GM19467 (cell line): ENCODE measurements around the gene LINGO1.

Source experiments
- ATAC-seq: cut with Tn5 transposase; IDR thresholded peaks from one replicate; pipeline ENCODE4 v1.9.1; 2021; ENCODE audit warnings: mild to moderate bottlenecking, moderate library complexity; ENCODE audit not compliant: unreplicated experiment

The LINGO1 gene, protein sequence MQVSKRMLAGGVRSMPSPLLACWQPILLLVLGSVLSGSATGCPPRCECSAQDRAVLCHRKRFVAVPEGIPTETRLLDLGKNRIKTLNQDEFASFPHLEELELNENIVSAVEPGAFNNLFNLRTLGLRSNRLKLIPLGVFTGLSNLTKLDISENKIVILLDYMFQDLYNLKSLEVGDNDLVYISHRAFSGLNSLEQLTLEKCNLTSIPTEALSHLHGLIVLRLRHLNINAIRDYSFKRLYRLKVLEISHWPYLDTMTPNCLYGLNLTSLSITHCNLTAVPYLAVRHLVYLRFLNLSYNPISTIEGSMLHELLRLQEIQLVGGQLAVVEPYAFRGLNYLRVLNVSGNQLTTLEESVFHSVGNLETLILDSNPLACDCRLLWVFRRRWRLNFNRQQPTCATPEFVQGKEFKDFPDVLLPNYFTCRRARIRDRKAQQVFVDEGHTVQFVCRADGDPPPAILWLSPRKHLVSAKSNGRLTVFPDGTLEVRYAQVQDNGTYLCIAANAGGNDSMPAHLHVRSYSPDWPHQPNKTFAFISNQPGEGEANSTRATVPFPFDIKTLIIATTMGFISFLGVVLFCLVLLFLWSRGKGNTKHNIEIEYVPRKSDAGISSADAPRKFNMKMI

DNA sequence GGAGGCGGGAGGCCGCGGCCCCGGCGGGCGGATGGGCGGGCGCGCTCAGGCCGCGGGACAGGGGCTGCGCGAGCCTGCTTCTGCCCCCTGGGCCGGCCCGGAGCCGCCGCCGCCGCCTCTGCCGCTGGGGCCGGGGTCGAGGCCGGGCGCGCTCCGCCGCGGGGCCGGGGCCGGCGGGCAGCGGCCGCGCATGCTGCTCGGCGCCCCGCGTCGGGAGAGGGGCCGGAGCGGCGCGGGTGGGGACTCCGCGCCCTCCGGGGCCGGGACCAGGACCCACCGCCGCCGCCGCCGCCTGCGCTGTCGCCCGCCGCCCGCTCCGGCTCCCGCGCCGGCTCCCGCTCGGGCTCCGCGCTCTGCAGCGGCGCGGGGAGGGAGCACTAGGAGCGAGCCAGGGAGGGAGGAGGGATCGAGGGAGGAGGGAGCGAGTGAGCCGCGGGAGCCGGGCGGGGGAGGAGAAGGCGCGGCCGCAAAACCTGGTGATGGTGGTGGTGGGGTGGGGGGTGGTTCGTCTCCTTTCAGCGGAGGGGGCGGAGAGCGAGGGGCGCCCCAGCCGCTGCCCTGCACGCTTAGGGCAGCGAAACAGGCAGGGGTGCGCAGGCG lies at the start of gene LINGO1:
TSS of gene LINGO1 (minus strand) at position 379 of the 600 bp plus-strand sequence. CDS start 597 bp downstream, outside the sequence.
- no peak for ATAC-seq

DNA sequence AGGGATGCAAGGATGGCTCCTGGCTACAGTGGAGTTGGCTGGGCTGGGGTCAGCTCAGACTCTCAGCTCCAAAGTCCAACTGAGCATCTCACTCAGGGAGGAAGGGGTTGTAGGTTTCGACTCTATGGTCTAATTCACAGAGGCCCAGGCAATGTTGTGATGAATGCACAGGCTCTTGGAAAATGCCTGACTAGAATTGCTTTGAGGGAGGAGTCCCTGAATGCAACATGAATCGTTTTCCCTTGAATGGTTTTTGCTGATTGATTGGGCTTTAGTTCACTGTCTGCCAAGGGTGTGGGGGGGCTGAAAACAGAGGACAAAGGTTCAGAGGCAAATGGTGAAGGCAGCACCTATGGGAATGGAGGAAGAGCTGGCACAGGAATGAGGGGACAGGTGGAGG lies 48.6 kb upstream of the LINGO1 start:
- ATAC-seq = no peak

DNA sequence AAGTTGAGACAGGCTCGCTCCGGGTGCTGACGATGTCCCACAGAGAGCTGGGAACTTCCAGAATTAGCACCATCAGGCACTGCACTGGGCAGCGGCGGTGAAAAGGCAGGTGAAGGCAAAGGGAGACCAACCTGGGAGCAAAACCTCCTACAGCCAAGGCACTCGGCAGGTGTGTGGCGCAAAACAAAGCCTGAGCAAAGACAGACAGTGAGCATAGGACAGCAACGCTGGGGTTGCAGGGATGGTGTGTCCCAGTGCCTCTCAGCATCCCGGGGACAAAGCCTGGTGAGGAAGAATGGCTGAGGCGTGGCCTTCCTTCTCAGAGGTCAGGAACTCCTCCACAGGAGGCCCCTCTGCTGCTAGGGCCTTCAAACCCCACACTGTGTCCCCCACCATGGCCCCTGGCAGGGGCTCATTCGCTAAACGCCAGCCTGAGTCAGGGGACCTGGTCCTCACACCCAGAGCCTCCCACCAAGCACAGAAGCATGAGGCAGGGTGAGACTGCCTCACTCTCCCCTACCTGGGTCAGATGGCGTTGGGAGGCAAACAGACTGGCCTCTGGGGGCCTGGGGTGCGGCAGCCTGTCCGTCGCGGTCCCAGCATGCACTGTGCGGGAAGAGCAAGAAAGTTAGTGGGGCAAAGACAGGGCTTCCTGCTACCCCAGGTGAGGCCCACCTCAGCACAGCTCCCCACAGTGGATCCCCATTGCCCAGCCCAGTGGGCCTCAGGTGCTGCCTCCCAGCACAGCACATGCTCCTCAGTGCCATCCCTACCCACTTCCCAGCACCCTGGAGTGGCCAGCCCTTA lies 44.1 kb upstream of the LINGO1 start:
- ATAC-seq = no peak

DNA sequence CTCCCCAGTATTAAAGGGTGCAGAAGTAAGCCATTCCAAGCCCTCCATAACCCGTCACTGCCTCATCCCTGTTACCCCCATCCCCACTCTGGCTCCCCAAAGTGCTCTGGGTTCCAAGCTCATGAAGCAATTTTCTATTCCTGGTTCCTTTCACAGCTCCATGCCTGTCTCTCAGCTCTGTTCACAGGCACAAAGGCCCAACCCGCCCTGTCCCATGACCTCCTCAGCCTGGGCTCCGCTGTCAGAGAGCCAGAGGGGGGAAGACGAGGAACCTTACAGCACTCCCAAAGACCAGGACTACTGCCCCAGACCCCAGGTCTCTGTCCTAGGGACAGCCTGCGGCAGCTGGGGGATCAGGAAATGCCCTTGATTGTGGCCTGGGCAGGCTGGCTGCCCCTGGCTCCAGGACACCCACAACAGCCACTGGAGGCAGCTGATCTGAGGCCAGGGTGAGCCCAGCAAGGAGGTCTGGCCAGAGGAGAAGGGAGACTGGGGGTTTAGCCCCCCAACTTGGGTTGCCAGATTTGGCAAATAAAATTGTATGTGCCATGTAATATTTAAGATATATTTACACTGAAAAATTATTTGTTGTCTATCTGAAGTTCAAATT lies 43.2 kb upstream of the LINGO1 start:
- no peak for ATAC-seq

DNA sequence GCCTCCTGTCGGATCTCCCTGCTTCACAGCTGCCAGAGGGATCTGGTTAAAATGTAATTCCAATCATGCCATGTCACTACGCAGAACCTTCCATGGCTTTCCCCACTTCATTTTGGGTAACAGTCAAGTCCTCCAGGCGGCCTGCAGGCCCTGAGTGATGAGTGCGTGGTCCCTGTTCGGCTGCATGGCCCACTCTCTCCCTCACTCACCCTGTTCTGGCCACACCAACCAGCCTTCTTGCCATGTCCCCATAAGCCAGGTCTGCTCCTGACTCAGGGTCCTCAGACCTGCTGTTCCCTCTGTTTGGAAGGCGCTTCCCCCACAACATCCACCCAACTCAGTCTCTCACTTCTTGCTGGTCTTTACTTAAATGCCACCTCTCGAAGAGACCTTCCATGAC lies 41.6 kb upstream of the LINGO1 start:
- ATAC-seq = no peak

DNA sequence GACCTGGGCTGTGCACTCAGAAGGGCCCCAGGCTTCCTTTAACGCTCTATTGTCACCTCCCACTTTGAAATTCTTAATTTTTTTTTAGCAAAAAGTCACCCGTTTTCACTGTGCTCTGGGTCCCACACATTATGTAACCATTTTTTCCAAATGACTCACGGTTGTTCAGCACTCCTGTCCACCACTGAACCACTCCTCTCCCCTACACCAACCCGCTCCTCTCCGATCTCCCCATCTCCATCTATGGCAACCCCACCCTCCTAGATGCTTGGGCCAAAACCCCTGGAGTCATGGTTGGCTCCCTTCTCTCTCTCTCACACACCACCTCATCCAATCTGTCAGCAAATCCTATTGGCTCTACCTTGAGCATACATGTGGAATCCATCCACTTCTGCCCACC lies 41.2 kb upstream of the LINGO1 start:
- no peak for ATAC-seq

DNA sequence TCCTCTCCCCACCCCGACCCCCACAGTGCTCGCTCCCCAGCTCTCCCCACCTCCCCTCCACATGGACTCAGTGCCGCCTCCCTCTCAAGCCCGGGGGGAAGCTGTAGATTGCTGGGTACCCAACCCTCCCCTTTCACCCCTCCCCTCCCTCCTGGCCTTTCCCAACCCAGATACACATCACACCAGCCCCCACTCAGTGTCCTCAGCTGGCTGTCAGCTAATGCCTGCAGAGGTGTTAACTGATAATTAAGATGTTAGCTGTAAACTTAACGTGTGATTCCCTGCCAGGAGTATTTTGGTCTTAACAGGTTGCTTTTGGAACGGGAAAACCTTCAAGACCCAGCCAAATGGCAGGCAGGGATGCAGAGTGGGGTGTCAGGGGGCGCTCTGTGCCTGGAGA lies 39.4 kb upstream of the LINGO1 start:
- ATAC-seq = no peak

DNA sequence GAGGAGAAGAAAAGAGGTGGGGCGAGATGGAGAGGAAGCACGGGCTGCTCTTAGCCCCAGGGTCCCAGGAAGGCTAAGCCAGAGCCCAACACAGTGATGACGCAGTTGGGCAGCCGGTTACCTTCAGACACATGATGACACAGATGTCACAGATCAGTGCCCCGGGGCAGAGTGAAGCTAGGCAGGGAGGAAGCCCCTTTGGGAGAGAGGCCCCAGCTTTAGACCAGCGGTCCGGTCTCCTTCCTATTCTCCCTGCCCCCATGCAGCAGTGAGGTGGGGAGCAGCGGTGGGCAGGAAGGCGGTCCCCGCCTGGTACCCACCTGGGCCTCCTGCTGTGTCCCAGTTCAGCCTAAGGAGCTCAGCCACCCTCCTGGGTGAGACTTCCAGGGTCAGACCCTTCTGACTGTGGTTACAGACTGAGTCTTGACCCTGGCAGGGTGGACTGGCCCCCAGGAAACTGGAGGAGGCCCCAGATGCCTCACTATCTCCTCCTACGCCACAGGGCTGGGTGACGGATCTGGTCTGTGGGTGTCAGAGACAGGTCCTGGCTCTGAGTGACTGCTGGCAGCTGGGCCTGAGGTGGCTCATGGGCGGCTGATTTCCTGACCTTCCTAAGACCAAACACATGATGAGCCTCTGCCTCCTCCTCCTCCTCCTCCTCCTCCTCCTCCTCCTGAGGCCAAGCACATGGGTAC lies 38.8 kb upstream of the LINGO1 start:
- ATAC-seq = no peak

DNA sequence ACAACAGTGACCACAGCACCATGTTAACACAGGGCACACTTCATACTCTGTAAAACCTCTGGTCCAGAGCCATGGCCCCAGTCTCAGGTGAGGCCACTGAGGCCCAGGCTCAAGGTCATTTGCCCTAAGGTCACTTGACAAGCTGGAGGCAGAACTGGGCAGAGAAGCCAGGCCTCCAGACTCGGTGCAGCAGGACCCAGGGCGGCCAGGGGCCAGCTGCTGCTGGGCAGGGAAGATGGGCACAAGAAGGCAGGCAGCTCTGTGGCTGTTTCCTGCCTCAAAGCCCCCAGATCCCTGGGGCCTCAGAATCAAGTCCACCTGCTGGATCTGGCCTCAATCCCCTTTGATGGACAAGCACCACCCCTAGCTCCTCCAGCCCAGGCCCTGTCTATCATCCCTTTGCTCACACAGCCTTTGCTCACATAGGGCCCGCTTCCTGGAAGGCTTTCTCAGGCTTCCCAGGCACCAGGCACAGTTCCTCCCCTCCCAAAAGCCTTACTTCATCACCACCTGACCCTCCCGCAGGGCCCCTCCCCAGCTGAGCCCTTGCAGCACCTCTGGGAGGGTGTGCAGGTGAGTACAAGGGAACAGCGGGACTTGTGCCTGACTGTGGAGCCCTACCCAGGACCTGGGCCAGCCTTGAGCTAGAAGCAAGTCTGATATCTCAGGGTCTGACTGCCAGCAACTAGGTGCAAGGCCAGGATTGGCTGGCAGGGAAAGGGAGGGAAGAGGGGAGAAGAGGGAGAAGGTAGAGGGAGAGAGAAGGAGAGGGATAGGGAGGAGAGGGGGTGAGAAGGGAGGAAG lies 38.0 kb upstream of the LINGO1 start:
- no peak for ATAC-seq

DNA sequence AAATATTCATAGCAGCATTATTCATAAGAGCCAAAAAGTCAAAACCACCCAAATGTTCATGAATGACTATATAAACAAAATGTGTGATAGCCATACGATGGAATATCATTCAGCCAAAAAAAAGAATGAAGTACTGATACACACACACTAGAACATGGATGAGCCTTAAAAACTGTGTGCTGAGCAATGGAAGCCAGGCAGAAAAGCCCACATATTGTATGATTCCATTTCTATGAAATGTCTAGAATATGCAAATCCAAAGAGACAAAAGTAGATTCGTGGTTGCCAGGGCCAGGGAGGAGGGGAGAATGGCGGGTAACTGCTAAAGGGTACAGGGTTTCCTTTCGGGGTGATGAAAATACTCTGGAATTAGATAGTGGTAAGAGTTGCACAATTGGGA lies 37.2 kb upstream of the LINGO1 start:
- no peak for ATAC-seq

DNA sequence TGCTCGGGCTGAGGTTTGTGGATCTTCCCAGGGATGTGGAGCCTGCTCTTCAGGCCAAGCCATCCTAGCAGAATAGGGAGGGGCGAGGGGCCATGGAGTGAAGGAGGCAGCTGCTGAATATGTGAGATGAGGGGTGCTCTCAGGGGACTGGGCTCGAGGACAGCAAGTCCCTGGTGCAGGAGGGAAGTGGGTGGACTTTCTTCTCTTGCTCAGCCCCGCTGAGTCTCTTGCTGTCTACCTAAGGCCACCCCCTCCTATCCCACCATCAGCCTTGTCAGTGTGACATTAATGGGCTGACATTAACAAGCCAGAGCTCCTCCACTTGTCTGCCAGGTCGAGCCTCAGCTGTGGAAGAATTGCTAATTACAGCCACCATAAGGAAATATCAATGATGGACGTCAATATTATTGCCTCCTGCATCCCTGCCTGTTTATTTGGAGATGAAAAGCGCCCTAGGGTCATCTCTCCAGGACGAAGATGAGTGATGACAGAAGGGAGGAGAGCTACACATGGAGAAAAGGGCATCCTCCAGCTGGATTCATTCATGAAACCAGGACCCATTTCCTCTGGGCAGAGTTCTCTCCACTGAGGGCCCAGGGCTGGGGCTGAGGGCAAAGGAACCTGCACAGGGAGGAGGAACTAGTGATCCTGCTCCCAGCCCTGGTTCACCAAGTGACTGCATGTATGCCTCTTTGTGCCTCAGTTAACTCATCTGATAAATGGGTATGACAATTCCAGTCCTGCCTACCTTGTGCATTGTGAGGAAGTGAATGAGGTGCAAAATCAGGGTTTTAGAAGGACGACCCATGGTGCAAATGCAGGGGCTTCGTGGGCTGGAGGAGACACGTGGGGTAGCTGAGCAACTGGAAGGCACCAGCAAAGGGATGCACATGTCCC lies 34.9 kb upstream of the LINGO1 start:
- no peak for ATAC-seq

DNA sequence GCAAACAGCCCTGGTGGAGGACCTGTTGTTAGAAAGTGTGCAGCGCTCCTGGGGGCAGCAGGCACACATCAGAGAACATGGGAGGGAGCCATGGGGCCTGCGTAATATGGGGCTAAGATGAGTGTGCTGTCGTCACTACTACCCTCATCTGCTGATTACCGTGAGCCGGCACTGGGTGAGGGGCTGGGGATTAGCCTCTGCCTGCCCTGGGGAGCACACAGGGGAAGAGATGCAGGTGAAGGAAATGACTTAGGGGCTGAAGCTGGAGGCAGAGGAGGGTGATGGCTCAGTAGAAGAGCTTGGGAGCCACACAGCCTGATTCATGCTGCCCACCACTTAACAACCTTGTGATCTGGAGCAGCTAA lies 33.6 kb upstream of the LINGO1 start:
- ATAC-seq = no peak

DNA sequence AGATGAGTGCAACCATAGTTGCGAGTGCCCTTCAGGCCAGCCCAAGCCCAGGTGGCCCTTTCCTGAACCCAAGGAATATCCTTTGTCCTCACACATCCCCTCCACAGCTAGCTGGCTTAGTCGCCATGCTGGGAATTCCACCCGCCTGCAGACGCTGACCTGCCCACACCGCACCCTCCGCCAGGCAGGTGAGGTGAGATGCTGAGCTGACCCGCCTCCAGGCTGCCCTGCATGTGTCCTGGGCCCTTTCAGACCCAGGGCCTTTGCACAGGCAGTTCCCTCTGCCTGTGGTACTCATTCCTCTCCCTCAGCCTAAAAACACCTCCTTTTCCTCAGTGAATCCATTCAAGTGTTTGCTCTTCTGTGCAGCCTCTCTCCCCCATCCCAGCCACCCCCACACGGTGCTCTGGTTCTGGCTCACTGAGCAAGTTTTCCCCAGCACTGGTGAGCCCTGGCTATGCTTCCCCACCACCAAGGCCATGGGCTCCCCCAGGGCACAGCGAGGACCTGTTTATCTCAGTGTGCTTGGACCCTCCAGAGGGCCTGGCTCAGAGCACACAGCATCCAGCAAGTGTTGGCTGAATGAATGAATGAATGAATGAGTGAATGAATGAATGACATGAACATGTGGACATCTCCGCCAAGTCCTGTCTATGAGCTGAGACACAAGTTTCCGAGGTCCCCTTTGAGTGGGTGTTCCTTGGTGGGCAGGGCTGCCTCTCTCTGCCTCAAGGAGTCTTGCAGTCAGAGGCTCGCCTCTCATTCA lies 33.0 kb upstream of the LINGO1 start:
- ATAC-seq = no peak

DNA sequence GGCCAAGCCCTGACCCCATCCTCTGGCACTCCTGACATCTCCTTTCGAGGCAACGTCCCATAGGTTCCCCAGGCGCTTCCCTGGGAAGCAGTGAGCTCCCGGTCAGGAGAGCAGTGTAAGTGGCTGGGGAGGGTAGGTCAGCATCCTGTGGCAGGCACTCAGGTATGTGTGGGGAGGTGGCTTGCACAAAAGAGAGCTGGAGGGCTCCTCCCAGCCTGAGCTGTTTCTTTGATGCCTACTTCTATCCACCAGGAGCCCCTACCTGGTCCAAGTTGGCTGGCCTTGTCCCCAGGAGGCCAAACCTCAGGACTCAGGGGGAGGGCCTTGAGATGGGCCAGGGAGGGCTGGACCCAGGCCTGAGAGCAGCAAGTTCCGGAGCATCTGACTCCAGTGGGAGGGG lies 31.7 kb upstream of the LINGO1 start:
- no peak for ATAC-seq

DNA sequence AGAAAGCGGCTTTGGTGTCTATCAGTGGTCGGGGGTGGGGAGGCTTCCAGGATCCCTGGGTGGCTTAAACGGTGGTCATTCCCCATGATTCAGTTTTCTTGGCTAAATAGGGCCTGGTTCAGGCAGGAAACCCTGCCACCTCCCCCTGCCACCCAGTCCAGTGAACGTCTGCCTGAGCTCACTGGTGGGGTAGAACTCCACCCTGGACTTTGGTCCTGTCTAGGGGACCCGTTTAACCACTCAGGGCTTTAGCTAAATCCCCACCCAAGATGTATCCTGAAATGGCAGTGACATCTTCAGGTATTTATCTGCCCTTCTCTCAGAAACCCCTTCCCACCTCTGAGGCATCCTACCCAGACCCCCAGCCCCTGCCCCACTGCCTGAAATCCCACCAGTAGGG lies 30.5 kb upstream of the LINGO1 start:
- ATAC-seq = no peak

DNA sequence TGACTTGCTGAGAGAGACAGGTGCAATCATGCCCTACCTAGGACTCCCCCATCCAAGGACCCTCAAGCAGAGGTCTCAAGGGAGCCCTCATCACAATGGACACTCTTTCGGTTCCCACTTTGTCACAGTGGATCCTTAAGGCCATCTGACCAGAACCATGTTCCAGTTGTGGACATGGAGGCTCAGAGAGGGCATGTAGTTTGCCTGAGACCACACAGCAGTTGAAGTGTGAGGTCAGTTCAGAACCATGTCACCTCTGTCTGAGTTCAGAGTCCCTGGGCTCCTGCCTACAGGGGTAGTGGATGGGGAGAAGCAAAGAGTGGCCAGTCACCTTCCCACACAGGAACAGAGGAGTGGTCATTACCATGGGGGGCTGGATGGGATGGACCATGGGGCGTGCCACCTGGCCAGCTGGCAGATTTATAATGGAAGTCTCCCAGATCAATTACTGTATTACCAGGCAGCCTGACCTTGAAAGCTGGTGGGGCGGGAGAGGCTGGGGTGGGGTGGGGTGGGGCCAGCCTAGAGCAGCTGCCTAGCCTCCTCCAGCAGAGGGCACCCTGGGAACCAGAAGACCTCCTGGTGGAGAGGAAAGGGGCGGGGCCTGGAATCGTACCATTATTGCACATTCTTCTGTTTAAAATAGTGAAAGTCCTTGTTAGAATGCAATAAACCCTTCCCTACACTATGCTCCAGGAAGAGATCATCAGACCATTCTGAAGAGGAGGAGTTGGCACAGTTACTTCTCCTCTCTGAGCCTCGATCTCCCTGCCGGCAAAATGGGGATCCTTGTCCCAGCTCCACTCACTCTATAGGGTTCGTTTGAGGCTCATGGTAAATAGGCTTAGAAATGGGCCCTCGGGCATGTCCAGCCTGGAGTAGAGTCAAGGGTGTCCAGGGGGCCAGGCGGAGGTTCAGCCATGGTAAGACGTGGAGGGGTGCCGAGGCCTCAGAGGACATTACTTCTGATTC lies 26.9 kb upstream of the LINGO1 start:
- no peak for ATAC-seq

DNA sequence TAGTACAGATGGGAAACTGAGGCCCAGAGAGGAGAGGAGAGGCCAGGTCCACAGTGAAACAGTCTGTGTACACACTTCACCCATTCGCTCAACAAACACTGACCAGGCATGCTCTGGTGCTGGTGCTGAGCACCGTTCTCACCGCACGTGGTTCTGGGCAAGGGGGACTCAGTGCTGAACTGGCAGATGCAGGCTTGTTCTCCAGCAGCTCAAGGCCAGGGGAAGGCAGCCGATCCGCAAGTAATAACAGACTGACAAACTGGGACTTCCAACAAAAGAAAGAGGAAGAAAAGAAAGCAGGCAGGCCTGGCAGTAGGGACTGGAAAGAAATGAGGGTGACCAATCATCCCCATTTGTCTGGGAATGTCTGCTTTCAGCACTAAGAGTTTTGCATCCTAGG lies 25.6 kb upstream of the LINGO1 start:
- ATAC-seq = no peak
